HCT116 (cell line): Measurements from ENCODE around the gene IPO5. TPM values are rescaled to one million over a fixed set of nuclear protein-coding genes. Genes with fewer than 3 reads are reported as not detected.

Experiments
- ATAC-seq: fragments of 200-7000 bp; cut with Tn5 transposase; 2 replicates; pipeline ENCODE4 v1.9.1; 2020; ENCODE audit warnings: mild to moderate bottlenecking, moderate library complexity
- BruUV-seq: library from RNA; stranded (reverse); fragments of 400-500 nt; replicated peaks from 2 replicates; lab custom pipeline; 2021; lab: Mats Ljungman, UMichigan
- CTCF ChIA-PET: fragments of 300-600 bp; sonication (Branson Sonifier 250); formaldehyde crosslinking; loops from one replicate; lab custom pipeline; 2021; ENCODE audit warnings: antibody characterized with exemption; lab: Charles Lee
- POLR2A ChIA-PET: fragments of 300-600, 350-600 bp; sonication (Branson Sonifier 250); formaldehyde crosslinking; loops from one replicate; lab custom pipeline; 2021; ENCODE audit warnings: antibody characterized with exemption; lab: Charles Lee
- RAD21 ChIA-PET, 2 experiments: fragments of 300-600 bp; sonication (Branson Sonifier 250); formaldehyde crosslinking; loops; one replicate each; lab custom pipeline; 2023; ENCODE audit warnings: low total read pairs in 2 of 2; ENCODE audit not compliant: uncharacterized antibody in 2 of 2, unreplicated experiment in 2 of 2, low non-redundant PET in 1 of 2; lab: Charles Lee
- DNase-seq: peaks from one replicate; pipeline ENCODE4 v3.0.0-alpha.2; 2010; ENCODE audit warnings: low read depth, low spot score
- H2AFZ ChIP-seq: fragments of 200-600 bp; shearing (Covaris generic), sonication (generic); 2 replicates; pipeline ENCODE4 v1.6.1; 2017; ENCODE audit warnings: low read depth, mixed run types, mixed read lengths, antibody characterized with exemption, low read length; ENCODE audit not compliant: poor library complexity, severe bottlenecking
- H3K27ac ChIP-seq: 2 replicates; pipeline ENCODE4 v1.5.1; 2012; ENCODE audit warnings: low read depth, low read length
- H3K27me3 ChIP-seq: fragments of 200-600 bp; sonication (generic); 2 replicates; pipeline ENCODE4 v1.6.1; 2016; ENCODE audit warnings: mixed run types, low read length, mixed read lengths; ENCODE audit not compliant: insufficient read depth
- H3K36me3 ChIP-seq, 2 experiments: fragments of 200-500 bp in 1 of 2; fragments of 200-600 bp in 1 of 2; sonication (Bioruptor generic) in 1 of 2; sonication (generic) in 1 of 2; 2 replicates each; pipeline versions ENCODE4 v1.5.1 to v1.6.1; 2014 to 2016; ENCODE audit warnings: low read length in 2 of 2, inconsistent platforms in 1 of 2, mixed read lengths in 1 of 2, mixed run types in 1 of 2; ENCODE audit not compliant: insufficient read depth in 2 of 2, control insufficient read depth in 1 of 2
- H3K4me1 ChIP-seq, 2 experiments: fragments of 200-600 bp in 1 of 2; sonication (generic) in 1 of 2; 2 replicates each; pipeline versions ENCODE4 v1.5.1 to v1.6.1; 2012 to 2017; ENCODE audit warnings: low read length in 2 of 2, inconsistent platforms in 1 of 2, mild to moderate bottlenecking in 1 of 2, mixed read lengths in 1 of 2, mixed run types in 1 of 2, moderate library complexity in 1 of 2; ENCODE audit not compliant: insufficient read depth in 2 of 2, control insufficient read depth in 1 of 2
- H3K4me2 ChIP-seq: fragments of 200-600 bp; sonication (generic); 2 replicates; pipeline ENCODE4 v1.6.1; 2017; ENCODE audit warnings: mixed run types, low read length, mixed read lengths
- H3K4me3 ChIP-seq, 2 experiments: fragments of 200-600 bp in 1 of 2; sonication (generic) in 1 of 2; replicated peaks in 1 of 2; 2 replicates each; pipeline ENCODE4 v1.5.1; 2011 to 2016; ENCODE audit warnings: low read length in 2 of 2, control low read depth in 1 of 2, low read depth in 1 of 2, mild to moderate bottlenecking in 1 of 2, mixed read lengths in 1 of 2, mixed run types in 1 of 2
- H3K79me2 ChIP-seq: fragments of 200-600 bp; sonication (generic); 2 replicates; pipeline ENCODE4 v1.6.1; 2017; ENCODE audit warnings: mild to moderate bottlenecking, mixed run types, low read length, moderate library complexity, mixed read lengths; ENCODE audit not compliant: insufficient read depth
- H3K9ac ChIP-seq: fragments of 200-600 bp; sonication (generic); 2 replicates; pipeline ENCODE4 v1.6.1; 2016; ENCODE audit warnings: low read length, mixed read lengths
- H3K9me2 ChIP-seq: fragments of 200-600 bp; sonication (generic), shearing (Covaris generic); 2 replicates; pipeline ENCODE4 v1.6.1; 2017; ENCODE audit warnings: mixed run types, mild to moderate bottlenecking, moderate library complexity; ENCODE audit not compliant: insufficient read depth
- H3K9me3 ChIP-seq, 2 experiments: fragments of 200-500 bp in 1 of 2; fragments of 200-600 bp in 1 of 2; sonication (Bioruptor generic) in 1 of 2; sonication (generic) in 1 of 2; 2 replicates each; pipeline ENCODE4 v1.6.1; 2014 to 2017; ENCODE audit warnings: low read length in 2 of 2, mixed read lengths in 2 of 2, inconsistent platforms in 1 of 2, low read depth in 1 of 2, mild to moderate bottlenecking in 1 of 2, mixed run types in 1 of 2, moderate library complexity in 1 of 2; ENCODE audit not compliant: control insufficient read depth in 1 of 2, insufficient read depth in 1 of 2
- H4K20me1 ChIP-seq: fragments of 200-600 bp; sonication (generic), shearing (Covaris generic); 2 replicates; pipeline ENCODE4 v1.6.1; 2017; ENCODE audit warnings: mixed run types, mild to moderate bottlenecking, moderate library complexity; ENCODE audit not compliant: insufficient read depth
- CBX3 ChIP-seq: IDR thresholded peaks from 2 replicates; pipeline ENCODE4 v1.6.1; 2012; ENCODE audit warnings: low read depth
- CTCF ChIP-seq, 3 experiments: fragments of 200-600 bp in 1 of 3; sonication (generic) in 1 of 3; IDR thresholded peaks in 2 of 3; conservative IDR thresholded peaks in 1 of 3; 2 replicates each; pipeline ENCODE4 v1.5.1; 2012 to 2017; ENCODE audit warnings: low read depth in 2 of 3, low read length in 2 of 3, antibody characterized with exemption in 1 of 3, borderline replicate concordance in 1 of 3, control low read depth in 1 of 3, mild to moderate bottlenecking in 1 of 3, mixed read lengths in 1 of 3, mixed run types in 1 of 3, moderate library complexity in 1 of 3; ENCODE audit not compliant: insufficient read depth in 1 of 3
- FOSL1 ChIP-seq: IDR thresholded peaks from 2 replicates; pipeline ENCODE4 v1.6.1; 2012; ENCODE audit warnings: low read depth
- SP1 ChIP-seq: IDR thresholded peaks from 2 replicates; pipeline ENCODE4 v1.6.1; 2012; ENCODE audit warnings: low read depth
- SRF ChIP-seq: IDR thresholded peaks from 2 replicates; pipeline ENCODE4 v1.6.1; 2012; ENCODE audit warnings: low read depth
- TCF7L2 ChIP-seq: IDR thresholded peaks from 2 replicates; pipeline ENCODE4 v1.7.0; 2011; ENCODE audit warnings: borderline replicate concordance, inconsistent platforms; ENCODE audit not compliant: insufficient read depth, insufficient read length; ENCODE audit errors: extremely low read depth
- ZFX ChIP-seq: fragments of 450-650 bp; IDR thresholded peaks from 2 replicates; pipeline ENCODE4 v1.6.1; 2017
- ZNF274 ChIP-seq: fragments of 200-500 bp; sonication (Bioruptor generic); IDR thresholded peaks from 2 replicates; pipeline ENCODE4 v1.6.1; 2014; ENCODE audit warnings: mild to moderate bottlenecking, low read depth, low read length, inconsistent platforms
- intact Hi-C: fragments of 100-400 bp; cut with micrococcal nuclease; formaldehyde crosslinking; loops from 2 replicates; pipeline ENCODE4 v1.10.0; 2022
- total RNA-seq: library from RNA; stranded (reverse); gene quantifications from one replicate; pipeline ENCODE4 v1.2.1, GENCODE V29; 2021; ENCODE audit not compliant: unreplicated experiment

IPO5 gene
- total RNA-seq, 1 experiment from 2014 or later = 237 TPM

- Histone ChIP-seq H4K20me1 (no peaks in the 10 kb centered on the region), H2AFZ (no peak overlapping the region), H3K9ac (no peak overlapping the region), H3K27me3 (no peaks in the 10 kb centered on the region), H3K4me2 (no peak overlapping the region), H3K9me3 (no peaks in the 10 kb centered on the region), H3K4me3 (no peak overlapping the region), H3K27ac (no peak overlapping the region), H3K9me2 (no peaks in the 10 kb centered on the region), H3K36me3 (no peaks in the 10 kb centered on the region), H3K79me2 (no peaks in the 10 kb centered on the region), H3K4me1 (no peaks in the 10 kb centered on the region)
- ChIA-PET CTCF (no interaction called here), RAD21 (no interaction called here), POLR2A (no interaction called here)
- no TSS peak for BruUV-seq
- ATAC-seq (no peak), DNase-seq (no peak)
- TF ChIP-seq FOSL1 (no peak), SRF (no peak)
- intact Hi-C loops = no loop called here
These were observed 32.2 kb upstream of the IPO5 start for GRCh38 chr13:97921176-97921816.

GRCh38 chr13:97928301-97928700 lies 25.2 kb upstream of the IPO5 start:
- no peaks in the 10 kb centered on the region for H3K27me3 ChIP-seq
- no TSS peak for BruUV-seq
- no peaks in the 10 kb centered on the region for H3K9me2 ChIP-seq
- intact Hi-C loops = no loop called here
- no peak for ATAC-seq
- CTCF ChIA-PET = no interaction called here
- no peak overlapping the region for H3K4me2 ChIP-seq
- H2AFZ ChIP-seq = no peak overlapping the region
- TF ChIP-seq SP1 (no peak), CTCF (IDR thresholded peaks at IDR 0.05 in 2 of 3, conservative IDR thresholded peaks at IDR 0.05 in 1 of 3; ENCODE audit: borderline replicate concordance in 1 of 3, insufficient read depth in 1 of 3, low read depth in 2 of 3, low read length in 2 of 3) (no peak), CBX3 (no peak), TCF7L2 (no peak), ZFX (no peak), SRF (no peak), ZNF274 (no peak)
- TF ChIP-seq, all 23 proteins: peak for 0
- ChIA-PET POLR2A (no interaction called here), RAD21 (no interaction called here)
- Histone ChIP-seq H3K79me2 (no peaks in the 10 kb centered on the region), H3K9me3 (no peaks in the 10 kb centered on the region), H3K27ac (no peak overlapping the region), H3K4me3 (no peak overlapping the region), H3K36me3 (no peaks in the 10 kb centered on the region), H3K9ac (no peak overlapping the region), H3K4me1 (no peaks in the 10 kb centered on the region), H4K20me1 (no peaks in the 10 kb centered on the region)
- no peak for DNase-seq
